DMS153 treated with DMSO at 0.1 percent for 48 hours (cell line): Measurements from ENCODE around the gene FAM131C.
"Not testable (repeated sequence)": the region's sequence is repeated elsewhere in the genome, so short reads cannot be mapped to it uniquely, and the experiment has no call there.

ENCODE experiments used
- DNase-seq: peaks from one replicate; lab custom pipeline; 2025; ENCODE audit not compliant: unreplicated experiment; lab: John Stamatoyannopoulos, UW

The FAM131C gene

GRCh38 chr1:16077406-16078245 is 4.2 kb upstream of the FAM131C start:
- no peak for DNase-seq

- no peak for DNase-seq
Measured at GRCh38 chr1:16076865-16077238, 3.4 kb upstream of the FAM131C start.

GRCh38 chr1:16076031-16076864 is 2.8 kb upstream of the FAM131C start:
- no peak for DNase-seq

GRCh38 chr1:16075337-16076030 is 2.0 kb upstream of the FAM131C start:
- DNase-seq, result no peak

- DNase-seq, result no peak
Measured at GRCh38 chr1:16074217-16074616, 766 bp upstream of the FAM131C start.

GRCh38 chr1:16072616-16073484 is 601 bp downstream of the FAM131C start:
- DNase-seq, result no peak

GRCh38 chr1:16072095-16072494 is 1.4 kb downstream of the FAM131C start:
- no peak for DNase-seq

GRCh38 chr1:16071614-16072013 is 1.8 kb downstream of the FAM131C start:
- DNase-seq, result no peak

GRCh38 chr1:16070640-16071355 is 2.7 kb downstream of the FAM131C start:
- no peak for DNase-seq

- no peak for DNase-seq
Measured at GRCh38 chr1:16068356-16069270, 4.8 kb downstream of the FAM131C start.

- DNase-seq, result no peak
Measured at GRCh38 chr1:16067933-16068332, 5.5 kb downstream of the FAM131C start.

GRCh38 chr1:16067127-16067768 is 6.2 kb downstream of the FAM131C start:
- DNase-seq, result no peak

GRCh38 chr1:16066245-16066644 is 7.2 kb downstream of the FAM131C start:
- DNase-seq, result no peak

- no peak for DNase-seq
Measured at GRCh38 chr1:16065269-16065576, 8.2 kb downstream of the FAM131C start.

GRCh38 chr1:16064536-16065268 is 8.7 kb downstream of the FAM131C start:
- no peak for DNase-seq

GRCh38 chr1:16063921-16064320 is 9.5 kb downstream of the FAM131C start:
- DNase-seq, result no peak

GRCh38 chr1:16063226-16063829 is 10.1 kb downstream of the FAM131C start:
- DNase-seq, result no peak

GRCh38 chr1:16062687-16063075 is 10.8 kb downstream of the FAM131C start:
- DNase-seq, result not testable (repeated sequence)
